Hepatocyte (in vitro differentiated cells): ENCODE measurements around the gene COX7C.

Source experiments
- CTCF ChIP-seq: fragments of 200-600 bp; sonication (generic); IDR thresholded peaks from 2 replicates; pipeline ENCODE4 v1.5.1; 2016; ENCODE audit warnings: antibody characterized with exemption, mild to moderate bottlenecking; ENCODE audit not compliant: poor library complexity
- EZH2 ChIP-seq: fragments of 200-600 bp; sonication (generic); IDR thresholded peaks from 2 replicates; pipeline ENCODE4 v1.6.1; 2016; ENCODE audit warnings: antibody characterized with exemption, mild to moderate bottlenecking, borderline replicate concordance
- EZH2phosphoT487 ChIP-seq: fragments of 200-600 bp; sonication (generic); IDR thresholded peaks from one replicate; pipeline ENCODE4 v1.6.1; 2018; ENCODE audit warnings: antibody characterized with exemption, mild to moderate bottlenecking, low read depth, moderate library complexity; ENCODE audit not compliant: unreplicated experiment, severe bottlenecking

GRCh38 chr5:86625148-86625547 lies 7.4 kb downstream of the COX7C start:
- TF ChIP-seq EZH2 (no peak), CTCF (no peak), EZH2phosphoT487 (no peak)
